Uterus (tissue), 4 donors: ENCODE data around the gene ACAP1. TPM values are rescaled to one million over a fixed set of nuclear protein-coding genes. Genes with fewer than 3 reads are reported as not detected.

ENCODE experiments used
- DNase-seq, 2 donors: peaks; one replicate each; pipeline ENCODE4 v3.0.0-alpha.2; 2019 to 2020
- H3K27ac ChIP-seq, 2 donors: fragments of 200-600 bp; sonication (generic); 1 replicate in 1 of 2; 2 replicates in 1 of 2; pipeline ENCODE4 v1.5.1; 2016 to 2018
- H3K27me3 ChIP-seq, 2 donors: fragments of 200-600 bp; sonication (generic); one replicate each; pipeline ENCODE4 v1.5.1; 2018 to 2019; ENCODE audit warnings: control low read depth in 1 of 2
- H3K36me3 ChIP-seq, 2 donors: fragments of 200-600 bp; sonication (generic); one replicate each; pipeline ENCODE4 v1.5.1; 2019; ENCODE audit warnings: control low read depth in 1 of 2
- H3K4me1 ChIP-seq, 2 donors: fragments of 200-600 bp; sonication (generic); one replicate each; pipeline ENCODE4 v1.5.1; 2018 to 2019; ENCODE audit warnings: control low read depth in 1 of 2
- H3K4me3 ChIP-seq, 2 donors: fragments of 200-600 bp; sonication (generic); 1 replicate in 1 of 2; 2 replicates in 1 of 2; pipeline ENCODE4 v1.5.1; 2018 to 2019; ENCODE audit warnings: mild to moderate bottlenecking in 1 of 2
- H3K9me3 ChIP-seq, 2 donors: fragments of 200-600 bp; sonication (generic); one replicate each; pipeline ENCODE4 v1.5.1; 2019; ENCODE audit warnings: control low read depth in 1 of 2
- CTCF ChIP-seq, 4 experiments: fragments of 200-600 bp in 2 of 4; fragments of 450-650 bp in 2 of 4; sonication (generic) in 2 of 4; IDR thresholded peaks; one replicate each; pipeline ENCODE4 v1.5.1; 2016 to 2019; ENCODE audit warnings: antibody characterized with exemption in 4 of 4, mild to moderate bottlenecking in 2 of 4, moderate library complexity in 1 of 4
- POLR2A ChIP-seq, 2 donors: fragments of 450-650 bp; IDR thresholded peaks; one replicate each; pipeline ENCODE4 v1.6.1; 2016; ENCODE audit warnings: antibody characterized with exemption in 2 of 2, mild to moderate bottlenecking in 1 of 2, moderate library complexity in 1 of 2
- intact Hi-C: fragments of 100-400 bp; cut with DNase I; formaldehyde crosslinking; loops from one replicate; pipeline ENCODE4 v1.15.1; 2023; ENCODE audit warnings: low total_unique reads
- total RNA-seq, 4 donors: library from RNA; depleted of rRNA in 3 of 4; stranded (reverse); fragments of >200 nt in 3 of 4; gene quantifications; one replicate each; pipeline versions ENCODE4 v1.1.0 to v1.2.4, GENCODE V29; 2014 to 2023
- donor health status: DM: yes; HTN: yes; CAD: no.

Gene ACAP1
- total RNA-seq, 4 donors from 2014 or later, result 0.29 to 11.2 (median 1.7) TPM

- Histone ChIP-seq H3K27ac (peak overlapping the region in 1 of 2 donors; percentile 49), H3K4me1 (peaks cover 0 to 11% of the 10 kb centered on the region in 2 donors), H3K36me3 (no peaks in the 10 kb centered on the region), H3K27me3 (no peaks in the 10 kb centered on the region), H3K9me3 (no peaks in the 10 kb centered on the region), H3K4me3 (peak overlapping the region; percentile 17 to 32)
- intact Hi-C loops, result no loop called here
- peak in 1 of 2 donors; percentile 46 for DNase-seq
- TF ChIP-seq CTCF (IDR thresholded peaks at IDR 0.05) (peak in 1 of 4 experiments; percentile 4), POLR2A (IDR thresholded peaks at IDR 0.05) (no peak)
These were observed 47.6 kb downstream of the ACAP1 start for GRCh38 chr17:7383742-7384488.

- no peaks in the 10 kb centered on the region for H3K27me3 ChIP-seq
- TF ChIP-seq POLR2A (IDR thresholded peaks at IDR 0.05) (no peak), CTCF (IDR thresholded peaks at IDR 0.05) (no peak)
- no peaks in the 10 kb centered on the region for H3K9me3 ChIP-seq
- no peaks in the 10 kb centered on the region for H3K36me3 ChIP-seq
- peak overlapping the region; percentile 17 to 32 for H3K4me3 ChIP-seq
- no peak for DNase-seq
- intact Hi-C loops, result no loop called here
- peaks cover 0 to 11% of the 10 kb centered on the region in 2 donors for H3K4me1 ChIP-seq
- H3K27ac ChIP-seq, result peak overlapping the region in 1 of 2 donors; percentile 49
These were observed 48.3 kb downstream of the ACAP1 start for GRCh38 chr17:7384489-7385081.

GRCh38 chr17:7388856-7389255, 52.5 kb downstream of the ACAP1 start:
- no peak for DNase-seq
- TF ChIP-seq POLR2A (IDR thresholded peaks at IDR 0.05), result no peak
- TF ChIP-seq CTCF (IDR thresholded peaks at IDR 0.05), result no peak
- Histone ChIP-seq H3K4me1 (peaks cover 0 to 17% of the 10 kb centered on the region in 2 donors), H3K36me3 (no peaks in the 10 kb centered on the region), H3K9me3 (no peaks in the 10 kb centered on the region), H3K27me3 (no peaks in the 10 kb centered on the region), H3K27ac (no peak overlapping the region), H3K4me3 (no peak overlapping the region)
- intact Hi-C loops, result no loop called here

GRCh38 chr17:7389924-7390910, 53.9 kb downstream of the ACAP1 start:
- Histone ChIP-seq H3K4me1 (peaks cover 0 to 10% of the 10 kb centered on the region in 2 donors), H3K36me3 (no peaks in the 10 kb centered on the region), H3K9me3 (no peaks in the 10 kb centered on the region), H3K27me3 (no peaks in the 10 kb centered on the region), H3K27ac (no peak overlapping the region), H3K4me3 (no peak overlapping the region)
- TF ChIP-seq CTCF (IDR thresholded peaks at IDR 0.05) (no peak), POLR2A (IDR thresholded peaks at IDR 0.05) (no peak)
- intact Hi-C loops, result no loop called here
- no peak for DNase-seq
